DND-41 (cell line): ENCODE data around the gene FADS2.
A peak's percentile ranks its signal among the peaks of the same experiment; 100 is the strongest.

Experiments
- ATAC-seq: fragments of 200-7000 bp; cut with Tn5 transposase; 3 replicates; pipeline ENCODE4 v1.9.1; 2021; ENCODE audit warnings: low read depth; ENCODE audit not compliant: insufficient read depth
- DNase-seq: peaks from one replicate; pipeline ENCODE4 v3.0.0-alpha.2; 2020
- H2AFZ ChIP-seq: 2 replicates; pipeline ENCODE4 v1.6.0; 2012; ENCODE audit warnings: low read depth, low read length
- H3K27ac ChIP-seq: 2 replicates; pipeline ENCODE4 v1.5.1; 2012; ENCODE audit warnings: low read length, inconsistent platforms
- H3K27me3 ChIP-seq: fragments of 200-600 bp; sonication (generic); 2 replicates; pipeline ENCODE4 v1.6.0; 2012; ENCODE audit warnings: low read length, mild to moderate bottlenecking, inconsistent platforms; ENCODE audit not compliant: insufficient read depth, poor library complexity
- H3K36me3 ChIP-seq: 2 replicates; pipeline ENCODE4 v1.5.1; 2012; ENCODE audit warnings: low read length, inconsistent platforms; ENCODE audit not compliant: insufficient read depth
- H3K4me1 ChIP-seq: 2 replicates; pipeline ENCODE4 v1.5.1; 2012; ENCODE audit warnings: mild to moderate bottlenecking, low read length; ENCODE audit not compliant: insufficient read depth
- H3K4me2 ChIP-seq: 2 replicates; pipeline ENCODE4 v1.6.0; 2012; ENCODE audit warnings: mild to moderate bottlenecking, moderate library complexity, low read length, inconsistent platforms; ENCODE audit not compliant: insufficient read depth
- H3K4me3 ChIP-seq, 2 experiments: fragments of 200-600 bp in 1 of 2; shearing (Covaris generic) in 1 of 2; 2 replicates each; pipeline ENCODE4 v1.5.1; 2012 to 2016; ENCODE audit warnings: inconsistent platforms in 2 of 2, low read length in 2 of 2, mild to moderate bottlenecking in 2 of 2, low read depth in 1 of 2, moderate library complexity in 1 of 2
- H3K79me2 ChIP-seq: 2 replicates; pipeline ENCODE4 v1.6.0; 2012; ENCODE audit warnings: low read length, inconsistent platforms; ENCODE audit not compliant: insufficient read depth
- H3K9ac ChIP-seq: 2 replicates; pipeline ENCODE4 v1.6.0; 2012; ENCODE audit warnings: low read depth, mild to moderate bottlenecking, inconsistent platforms, low read length, moderate library complexity
- H3K9me3 ChIP-seq: 2 replicates; pipeline ENCODE4 v1.5.1; 2012; ENCODE audit warnings: low read length, moderate library complexity, mild to moderate bottlenecking, inconsistent platforms; ENCODE audit not compliant: insufficient read depth, severe bottlenecking
- H4K20me1 ChIP-seq: 2 replicates; pipeline ENCODE4 v1.6.0; 2012; ENCODE audit warnings: low read length; ENCODE audit not compliant: insufficient read depth
- CTCF ChIP-seq: IDR thresholded peaks from 2 replicates; pipeline ENCODE4 v1.5.1; 2012; ENCODE audit warnings: borderline replicate concordance, low read length, moderate library complexity, mild to moderate bottlenecking; ENCODE audit not compliant: poor library complexity, severe bottlenecking; ENCODE audit errors: extremely low read depth
- EZH2 ChIP-seq: IDR thresholded peaks from 3 replicates; pipeline ENCODE4 v1.6.1; 2012; ENCODE audit warnings: borderline replicate concordance, low read depth, mild to moderate bottlenecking, moderate library complexity, low read length, inconsistent platforms; ENCODE audit not compliant: severe bottlenecking

Gene FADS2

GRCh38 chr11:61797263-61797944 is 30.7 kb upstream of the FADS2 start:
- Histone ChIP-seq H4K20me1 (peaks cover 40% of the 10 kb centered on the region), H3K4me1 (peaks cover 43% of the 10 kb centered on the region), H3K9me3 (no peaks in the 10 kb centered on the region), H3K9ac (no peak overlapping the region), H3K4me3 (no peak overlapping the region), H3K27ac (peak overlapping the region; percentile 36; the same call in 1 of the 2 replicates), H2AFZ (no peak overlapping the region), H3K4me2 (peak overlapping the region; percentile 91; the same call in 1 of the 2 replicates), H3K79me2 (peaks cover 99% of the 10 kb centered on the region), H3K36me3 (peaks cover 76% of the 10 kb centered on the region), H3K27me3 (no peaks in the 10 kb centered on the region)
- no peak for TF ChIP-seq EZH2
- TF ChIP-seq CTCF = peak; percentile 92
- ATAC-seq (peak; percentile 37), DNase-seq (peak; percentile 74)

GRCh38 chr11:61799665-61800284 is 28.3 kb upstream of the FADS2 start:
- Histone ChIP-seq H3K9me3 (no peaks in the 10 kb centered on the region), H3K27me3 (no peaks in the 10 kb centered on the region), H4K20me1 (peaks cover 46% of the 10 kb centered on the region), H3K9ac (no peak overlapping the region), H2AFZ (no peak overlapping the region), H3K27ac (no peak overlapping the region), H3K79me2 (peaks cover 99% of the 10 kb centered on the region), H3K4me2 (no peak overlapping the region), H3K36me3 (peaks cover 96% of the 10 kb centered on the region), H3K4me3 (no peak overlapping the region), H3K4me1 (peaks cover 31% of the 10 kb centered on the region)
- DNase-seq (no peak), ATAC-seq (no peak)
- TF ChIP-seq CTCF = no peak
- no peak for TF ChIP-seq EZH2

GRCh38 chr11:61800331-61801281 is 27.5 kb upstream of the FADS2 start:
- H3K9ac ChIP-seq = no peak overlapping the region
- peaks cover 96% of the 10 kb centered on the region for H3K36me3 ChIP-seq
- H3K27me3 ChIP-seq = no peaks in the 10 kb centered on the region
- peaks cover 97% of the 10 kb centered on the region for H3K79me2 ChIP-seq
- no peak for TF ChIP-seq CTCF
- no peaks in the 10 kb centered on the region for H3K9me3 ChIP-seq
- no peak for DNase-seq
- peaks cover 22% of the 10 kb centered on the region for H3K4me1 ChIP-seq
- ATAC-seq = no peak
- H2AFZ ChIP-seq = no peak overlapping the region
- peaks cover 38% of the 10 kb centered on the region for H4K20me1 ChIP-seq
- no peak overlapping the region for H3K4me2 ChIP-seq
- H3K4me3 ChIP-seq = no peak overlapping the region
- H3K27ac ChIP-seq = no peak overlapping the region
